ENCODE data around the gene SLC29A1.

The SLC29A1 gene

GRCh38 chr6:44256775-44257024 is 33.3 kb downstream of the SLC29A1 start:
- no peak for DNase-seq

GRCh38 chr6:44257025-44257752 is 33.8 kb downstream of the SLC29A1 start, which contains the start of gene SLC35B2:
Gene SLC35B2 (minus strand): TSS chr6:44257528. CDS start chr6:44257410, 118 bp downstream.
- peak; percentile 79 for DNase-seq

GRCh38 chr6:44257753-44258324 is 34.4 kb downstream of the SLC29A1 start:
- DNase-seq = no peak

- no peak for DNase-seq
Measured at GRCh38 chr6:44258325-44258863, 35.0 kb downstream of the SLC29A1 start.

- DNase-seq = no peak
Measured at GRCh38 chr6:44258921-44259320, 35.5 kb downstream of the SLC29A1 start.

GRCh38 chr6:44260011-44260410 is 36.6 kb downstream of the SLC29A1 start:
- no peak for DNase-seq

GRCh38 chr6:44260451-44261297 is 37.3 kb downstream of the SLC29A1 start:
- no peak for DNase-seq

GRCh38 chr6:44261581-44261980 is 38.2 kb downstream of the SLC29A1 start:
- DNase-seq = no peak

- no peak for DNase-seq
Measured at GRCh38 chr6:44262467-44263353, 39.3 kb downstream of the SLC29A1 start.

GRCh38 chr6:44263354-44264100 is 40.1 kb downstream of the SLC29A1 start:
- no peak for DNase-seq

- DNase-seq = no peak
Measured at GRCh38 chr6:44264154-44265006, 41.0 kb downstream of the SLC29A1 start.

GRCh38 chr6:44265007-44265721 is 41.8 kb downstream of the SLC29A1 start, which contains the start of gene NFKBIE:
Gene NFKBIE (minus strand): TSS chr6:44265551. CDS start chr6:44265346, 205 bp downstream.
- peak; percentile 93 for DNase-seq

GRCh38 chr6:44265722-44266233 is 42.4 kb downstream of the SLC29A1 start:
- no peak for DNase-seq

- no peak for DNase-seq
Measured at GRCh38 chr6:44266347-44266746, 43.0 kb downstream of the SLC29A1 start.

GRCh38 chr6:44267252-44267651 is 43.9 kb downstream of the SLC29A1 start:
- no peak for DNase-seq

- no peak for DNase-seq
Measured at GRCh38 chr6:44268095-44268628, 44.8 kb downstream of the SLC29A1 start.

- DNase-seq = no peak
Measured at GRCh38 chr6:44269178-44269920, 46.0 kb downstream of the SLC29A1 start.

- DNase-seq = no peak
Measured at GRCh38 chr6:44269921-44270525, 46.6 kb downstream of the SLC29A1 start, which contains the start of gene TMEM151B. Gene TMEM151B (plus strand): TSS chr6:44270450. CDS start chr6:44270743, 293 bp downstream.

All from T1000 (cell line).